Peyer's patch (tissue), 4 donors: ENCODE data around the gene CRAMP1. TPM values are rescaled to one million over a fixed set of nuclear protein-coding genes. Genes with fewer than 3 reads are reported as not detected.

Source experiments
- DNase-seq, 3 donors: peaks; one replicate each; pipeline ENCODE4 v3.0.0-alpha.2; 2017 to 2019
- H3K27ac ChIP-seq, 4 donors: fragments of 200-600 bp; sonication (generic); one replicate each; pipeline ENCODE4 v1.5.1; 2016 to 2019
- H3K27me3 ChIP-seq, 2 donors: fragments of 200-600 bp; sonication (generic); one replicate each; pipeline ENCODE4 v1.5.1; 2019
- H3K36me3 ChIP-seq, 3 donors: fragments of 200-600 bp; sonication (generic); one replicate each; pipeline ENCODE4 v1.5.1; 2016 to 2019
- H3K4me1 ChIP-seq, 4 donors: fragments of 200-600 bp; sonication (generic); one replicate each; pipeline ENCODE4 v1.5.1; 2016 to 2019
- H3K4me3 ChIP-seq, 4 donors: fragments of 200-600 bp; sonication (generic); 1 replicate in 3 of 4; 2 replicates in 1 of 4; pipeline ENCODE4 v1.5.1; 2016 to 2019; ENCODE audit warnings: mild to moderate bottlenecking in 1 of 4
- H3K9me3 ChIP-seq, 4 donors: fragments of 200-600 bp; sonication (generic); one replicate each; pipeline ENCODE4 v1.5.1; 2016 to 2019; ENCODE audit warnings: mild to moderate bottlenecking in 1 of 4
- CTCF ChIP-seq, 6 experiments: fragments of 450-650 bp in 4 of 6; fragments of 200-600 bp in 2 of 6; sonication (generic) in 1 of 6; IDR thresholded peaks; one replicate each; pipeline ENCODE4 v1.5.1; 2017 to 2019; ENCODE audit warnings: antibody characterized with exemption in 6 of 6, mild to moderate bottlenecking in 3 of 6, moderate library complexity in 1 of 6
- POLR2A ChIP-seq, 2 donors: fragments of 450-650 bp; IDR thresholded peaks; one replicate each; pipeline ENCODE4 v1.5.1; 2017; ENCODE audit warnings: antibody characterized with exemption in 2 of 2, mild to moderate bottlenecking in 2 of 2, moderate library complexity in 2 of 2
- total RNA-seq, 4 donors: library from RNA; depleted of rRNA; stranded (reverse); fragments of >200 nt; gene quantifications; one replicate each; pipeline ENCODE4 v1.1.0, GENCODE V29; 2016

CRAMP1 gene
- total RNA-seq, 4 donors from 2014 or later = 16.5 to 37.1 (median 20.0) TPM

GRCh38 chr16:1643521-1643920 lies 31.4 kb downstream of the CRAMP1 start:
- Histone ChIP-seq H3K27ac (no peak overlapping the region), H3K27me3 (no peaks in the 10 kb centered on the region), H3K4me3 (no peak overlapping the region), H3K4me1 (no peaks in the 10 kb centered on the region), H3K36me3 (peaks cover 0 to 70% (median 0%) of the 10 kb centered on the region in 3 donors), H3K9me3 (no peaks in the 10 kb centered on the region)
- TF ChIP-seq CTCF (IDR thresholded peaks at IDR 0.05) (no peak), POLR2A (IDR thresholded peaks at IDR 0.05) (no peak)
- no peak for DNase-seq

- DNase-seq = no peak
- no peak for TF ChIP-seq POLR2A (IDR thresholded peaks at IDR 0.05)
- no peak for TF ChIP-seq CTCF (IDR thresholded peaks at IDR 0.05)
- H3K27ac ChIP-seq = no peak overlapping the region
- no peaks in the 10 kb centered on the region for H3K9me3 ChIP-seq
- H3K36me3 ChIP-seq = peaks cover 0 to 48% (median 0%) of the 10 kb centered on the region in 3 donors
- no peak overlapping the region for H3K4me3 ChIP-seq
- H3K27me3 ChIP-seq = no peaks in the 10 kb centered on the region
- H3K4me1 ChIP-seq = no peaks in the 10 kb centered on the region
Observed at GRCh38 chr16:1645914-1646525, 33.9 kb downstream of the CRAMP1 start.

GRCh38 chr16:1647856-1648255 lies 35.7 kb downstream of the CRAMP1 start:
- Histone ChIP-seq H3K27me3 (no peaks in the 10 kb centered on the region), H3K4me3 (no peak overlapping the region), H3K4me1 (no peaks in the 10 kb centered on the region), H3K9me3 (no peaks in the 10 kb centered on the region), H3K36me3 (peaks cover 0 to 40% (median 0%) of the 10 kb centered on the region in 3 donors), H3K27ac (peak overlapping the region in 1 of 4 donors; percentile 46)
- DNase-seq = peak in 1 of 3 donors; percentile 21
- TF ChIP-seq POLR2A (IDR thresholded peaks at IDR 0.05) = no peak
- no peak for TF ChIP-seq CTCF (IDR thresholded peaks at IDR 0.05)

GRCh38 chr16:1650131-1650530 lies 38.0 kb downstream of the CRAMP1 start:
- Histone ChIP-seq H3K27me3 (no peaks in the 10 kb centered on the region), H3K4me1 (no peaks in the 10 kb centered on the region), H3K27ac (no peak overlapping the region), H3K4me3 (no peak overlapping the region), H3K36me3 (peaks cover 0 to 40% (median 0%) of the 10 kb centered on the region in 3 donors), H3K9me3 (no peaks in the 10 kb centered on the region)
- no peak for DNase-seq
- TF ChIP-seq POLR2A (IDR thresholded peaks at IDR 0.05) = no peak
- TF ChIP-seq CTCF (IDR thresholded peaks at IDR 0.05) = no peak

- no peak for TF ChIP-seq CTCF (IDR thresholded peaks at IDR 0.05)
- no peak for TF ChIP-seq POLR2A (IDR thresholded peaks at IDR 0.05)
- no peaks in the 10 kb centered on the region for H3K27me3 ChIP-seq
- no peaks in the 10 kb centered on the region for H3K9me3 ChIP-seq
- DNase-seq = no peak
- H3K4me1 ChIP-seq = no peaks in the 10 kb centered on the region
- H3K4me3 ChIP-seq = no peak overlapping the region
- H3K36me3 ChIP-seq = peaks cover 0 to 42% (median 0%) of the 10 kb centered on the region in 3 donors
- H3K27ac ChIP-seq = no peak overlapping the region
Observed at GRCh38 chr16:1651094-1651973, 39.2 kb downstream of the CRAMP1 start.
